Ascending aorta (tissue), 2 donors: ENCODE data around the gene KRT72. TPM values are rescaled to one million over a fixed set of nuclear protein-coding genes. Genes with fewer than 3 reads are reported as not detected.
A peak's percentile ranks its signal among the peaks of the same experiment; 100 is the strongest.

Experiments used
- DNase-seq, 2 donors: peaks; one replicate each; pipeline ENCODE4 v3.0.0-alpha.2; 2019; ENCODE audit warnings: low spot score in 2 of 2
- H3K27ac ChIP-seq, 2 donors: fragments of 200-600 bp; sonication (generic); one replicate each; pipeline ENCODE4 v1.5.1; 2016 to 2017; ENCODE audit warnings: mild to moderate bottlenecking in 1 of 2
- H3K27me3 ChIP-seq: fragments of 200-600 bp; sonication (generic); one replicate; pipeline ENCODE4 v1.5.1; 2017
- H3K36me3 ChIP-seq, 2 donors: fragments of 200-600 bp; sonication (generic); one replicate each; pipeline ENCODE4 v1.5.1; 2016
- H3K4me1 ChIP-seq, 2 donors: fragments of 200-600 bp; sonication (generic); one replicate each; pipeline ENCODE4 v1.5.1; 2016 to 2017; ENCODE audit warnings: mild to moderate bottlenecking in 1 of 2
- H3K4me3 ChIP-seq, 2 donors: fragments of 200-600 bp; sonication (generic); one replicate each; pipeline ENCODE4 v1.5.1; 2016 to 2017; ENCODE audit warnings: mild to moderate bottlenecking in 1 of 2
- H3K9me3 ChIP-seq, 2 donors: fragments of 200-600 bp; sonication (generic); one replicate each; pipeline ENCODE4 v1.5.1; 2016
- intact Hi-C: fragments of 100-400 bp; cut with DNase I; formaldehyde crosslinking; loops from one replicate; pipeline ENCODE4 v1.15.1; 2023
- total RNA-seq: library from RNA; depleted of rRNA; stranded (reverse); fragments of >200 nt; gene quantifications from one replicate; pipeline ENCODE4 v1.1.0, GENCODE V29; 2016
- TF ChIP-seq, protein P1 (sequence below), 3 experiments: fragments of 200-600 bp in 2 of 3; fragments of 450-650 bp in 1 of 3; sonication (generic) in 2 of 3; IDR thresholded peaks; one replicate each; pipeline ENCODE4 v1.5.1; 2016 to 2019; ENCODE audit warnings: antibody characterized with exemption in 3 of 3, mild to moderate bottlenecking in 1 of 3, moderate library complexity in 1 of 3

KRT72 gene
- total RNA-seq, 1 donor from 2014 or later = not detected

DNA sequence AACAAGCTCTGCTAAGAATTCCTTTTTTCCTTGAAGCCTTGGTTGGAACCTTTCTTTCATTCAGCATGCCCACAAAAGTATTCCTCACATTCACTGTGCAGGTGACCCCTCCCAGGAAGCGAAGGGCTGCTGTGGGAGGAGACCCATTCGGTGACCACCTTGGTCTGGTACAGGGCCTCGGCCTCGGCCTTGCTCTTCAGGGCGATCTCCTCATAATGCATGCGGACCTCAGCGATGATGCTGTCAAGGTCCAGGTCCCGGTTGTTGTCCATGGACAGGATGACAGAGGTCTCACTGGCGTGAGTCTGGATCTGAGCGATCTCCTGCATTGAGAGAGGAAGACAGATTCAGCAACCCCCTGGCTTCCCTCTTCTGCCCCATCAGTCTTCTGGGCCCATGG lies 30.8 kb downstream of the KRT72 start:
- H3K27me3 ChIP-seq = no peaks in the 10 kb centered on the region

DNA sequence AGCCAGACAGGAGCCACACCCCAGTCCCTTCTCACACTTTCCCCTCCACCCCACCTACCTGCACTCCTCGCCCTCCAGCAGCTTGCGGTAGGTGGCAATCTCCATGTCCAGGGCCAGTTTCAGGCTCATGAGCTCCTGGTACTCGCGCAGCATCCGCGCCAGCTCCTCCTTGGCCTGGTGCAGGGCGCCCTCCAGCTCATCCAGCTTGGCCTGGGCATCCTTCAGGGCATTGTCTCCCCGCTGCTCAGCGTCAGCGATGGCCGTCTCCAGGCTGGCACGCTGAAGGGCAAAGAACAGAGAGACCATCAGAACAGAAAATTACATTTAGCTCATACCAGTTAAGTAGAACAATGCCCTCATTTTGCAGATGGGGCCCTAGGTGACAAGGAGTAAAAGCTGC lies 33.2 kb downstream of the KRT72 start:
- Histone ChIP-seq H3K4me3 (no peak overlapping the region), H3K36me3 (no peaks in the 10 kb centered on the region), H3K4me1 (no peaks in the 10 kb centered on the region), H3K27ac (no peak overlapping the region), H3K9me3 (no peaks in the 10 kb centered on the region), H3K27me3 (no peaks in the 10 kb centered on the region)
- TF ChIP-seq, protein P1, sequence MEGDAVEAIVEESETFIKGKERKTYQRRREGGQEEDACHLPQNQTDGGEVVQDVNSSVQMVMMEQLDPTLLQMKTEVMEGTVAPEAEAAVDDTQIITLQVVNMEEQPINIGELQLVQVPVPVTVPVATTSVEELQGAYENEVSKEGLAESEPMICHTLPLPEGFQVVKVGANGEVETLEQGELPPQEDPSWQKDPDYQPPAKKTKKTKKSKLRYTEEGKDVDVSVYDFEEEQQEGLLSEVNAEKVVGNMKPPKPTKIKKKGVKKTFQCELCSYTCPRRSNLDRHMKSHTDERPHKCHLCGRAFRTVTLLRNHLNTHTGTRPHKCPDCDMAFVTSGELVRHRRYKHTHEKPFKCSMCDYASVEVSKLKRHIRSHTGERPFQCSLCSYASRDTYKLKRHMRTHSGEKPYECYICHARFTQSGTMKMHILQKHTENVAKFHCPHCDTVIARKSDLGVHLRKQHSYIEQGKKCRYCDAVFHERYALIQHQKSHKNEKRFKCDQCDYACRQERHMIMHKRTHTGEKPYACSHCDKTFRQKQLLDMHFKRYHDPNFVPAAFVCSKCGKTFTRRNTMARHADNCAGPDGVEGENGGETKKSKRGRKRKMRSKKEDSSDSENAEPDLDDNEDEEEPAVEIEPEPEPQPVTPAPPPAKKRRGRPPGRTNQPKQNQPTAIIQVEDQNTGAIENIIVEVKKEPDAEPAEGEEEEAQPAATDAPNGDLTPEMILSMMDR (IDR thresholded peaks at IDR 0.05) = no peak
- intact Hi-C loops = no loop called here
- DNase-seq = no peak

More for the DNA sequence above, 30.8 kb downstream of the KRT72 start:
- H3K9me3 ChIP-seq = no peaks in the 10 kb centered on the region
- H3K4me3 ChIP-seq = no peak overlapping the region
- H3K4me1 ChIP-seq = no peaks in the 10 kb centered on the region
- H3K27ac ChIP-seq = no peak overlapping the region
- no peak for DNase-seq
- TF ChIP-seq, protein P1 (IDR thresholded peaks at IDR 0.05) = no peak
- intact Hi-C loops = no loop called here
- H3K36me3 ChIP-seq = no peaks in the 10 kb centered on the region

DNA sequence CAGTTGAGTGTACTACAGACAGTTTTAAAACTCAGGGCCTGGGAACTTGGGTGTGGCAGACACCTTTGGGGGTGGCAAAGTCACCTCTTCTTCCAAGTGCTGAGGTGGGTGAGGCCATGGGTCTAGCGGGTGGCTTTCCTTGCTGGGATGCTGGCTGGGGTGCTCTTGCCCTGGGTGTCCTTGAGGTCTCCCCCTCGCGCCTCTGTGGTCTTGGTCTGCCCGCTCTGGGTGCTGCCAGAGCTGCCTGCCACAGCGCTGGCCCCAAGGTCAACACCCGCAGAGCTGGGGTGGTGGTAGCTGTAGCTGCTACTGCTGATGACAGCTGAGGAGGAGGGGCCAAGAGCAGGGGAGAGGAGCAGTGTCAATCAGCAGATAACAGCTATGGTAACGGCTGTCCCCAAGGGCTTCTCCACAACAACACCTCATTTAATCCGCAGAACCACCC lies 34.4 kb downstream of the KRT72 start:
- Histone ChIP-seq H3K27me3 (no peaks in the 10 kb centered on the region), H3K4me3 (no peak overlapping the region), H3K27ac (no peak overlapping the region), H3K4me1 (no peaks in the 10 kb centered on the region), H3K36me3 (no peaks in the 10 kb centered on the region), H3K9me3 (no peaks in the 10 kb centered on the region)
- intact Hi-C loops = no loop called here
- TF ChIP-seq, protein P1 (IDR thresholded peaks at IDR 0.05) = no peak
- no peak for DNase-seq

DNA sequence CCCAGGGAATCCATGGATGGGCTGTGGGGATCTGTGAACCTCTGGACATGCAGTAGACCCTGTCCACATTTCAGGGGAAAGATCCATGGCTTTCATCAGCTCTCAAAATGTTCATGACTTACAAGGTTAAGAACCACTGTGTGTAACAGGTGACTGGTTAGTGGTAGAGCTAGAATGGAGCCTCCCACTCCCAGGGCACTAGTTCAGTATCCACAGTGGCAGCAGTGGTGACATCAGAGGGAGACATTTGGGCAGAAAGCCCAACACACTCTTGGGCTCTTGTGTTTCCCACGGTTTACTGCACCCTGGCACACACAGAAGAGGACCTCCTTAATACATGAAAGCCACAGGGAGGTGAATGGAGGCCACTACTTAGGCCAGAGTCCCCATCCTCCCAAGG lies 36.7 kb downstream of the KRT72 start:
- no peak for DNase-seq
- Histone ChIP-seq H3K27me3 (no peaks in the 10 kb centered on the region), H3K9me3 (no peaks in the 10 kb centered on the region), H3K36me3 (no peaks in the 10 kb centered on the region), H3K4me1 (no peaks in the 10 kb centered on the region), H3K27ac (no peak overlapping the region), H3K4me3 (no peak overlapping the region)
- intact Hi-C loops = no loop called here
- TF ChIP-seq, protein P1 (IDR thresholded peaks at IDR 0.05) = no peak

DNA sequence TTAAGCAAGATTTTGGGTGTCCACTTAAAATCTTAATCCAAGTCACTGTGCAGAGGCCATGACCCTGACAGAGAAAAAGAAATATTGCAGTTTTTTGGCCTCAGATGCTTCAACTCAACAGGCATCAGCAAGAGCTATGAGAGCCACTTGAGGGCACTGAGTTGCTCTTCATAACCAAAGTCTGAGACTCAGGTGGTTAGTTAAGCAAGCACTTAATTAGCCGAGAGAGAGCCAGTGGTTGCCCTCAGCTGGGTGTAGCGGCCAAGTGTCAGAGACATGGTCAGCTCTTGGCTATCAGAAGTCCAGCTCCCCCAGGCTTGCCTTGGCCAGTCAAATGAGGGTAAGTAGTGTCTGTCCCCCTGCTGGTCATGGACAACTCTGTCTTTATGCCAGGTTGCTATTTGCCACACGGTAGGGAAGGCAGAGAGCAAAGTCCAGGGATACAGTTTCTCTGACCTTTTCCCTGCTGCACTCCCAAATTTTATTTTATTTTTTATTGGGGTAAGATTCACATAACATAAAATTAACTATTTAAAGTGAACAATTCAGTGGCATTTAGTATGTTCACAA lies 39.3 kb downstream of the KRT72 start:
- intact Hi-C loops = no loop called here
- Histone ChIP-seq H3K27ac (no peak overlapping the region), H3K4me1 (no peaks in the 10 kb centered on the region), H3K9me3 (no peaks in the 10 kb centered on the region), H3K27me3 (no peaks in the 10 kb centered on the region), H3K36me3 (no peaks in the 10 kb centered on the region), H3K4me3 (no peak overlapping the region)
- TF ChIP-seq, protein P1 (IDR thresholded peaks at IDR 0.05) = peak in 1 of 3 experiments; percentile 10
- no peak for DNase-seq

DNA sequence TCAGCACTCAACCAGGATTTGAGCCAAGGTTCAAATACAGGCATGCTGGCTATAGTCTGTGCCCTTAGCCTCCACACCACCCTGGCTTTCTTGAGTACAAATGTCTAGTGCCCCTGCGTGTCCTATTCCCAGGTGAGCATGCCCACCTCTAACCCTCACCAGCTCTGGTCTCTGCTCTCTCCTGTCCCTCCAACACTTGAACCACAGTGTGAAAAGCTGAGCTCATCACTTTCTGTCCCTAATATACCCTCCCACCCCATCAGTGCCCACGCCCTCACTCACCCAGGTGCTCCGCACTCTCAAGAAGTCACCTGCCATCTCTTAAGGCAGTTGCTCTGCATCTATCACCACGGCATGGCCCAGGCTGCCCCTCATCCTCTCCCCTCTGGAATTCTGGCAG lies 41.3 kb downstream of the KRT72 start:
- H3K36me3 ChIP-seq = no peaks in the 10 kb centered on the region
- H3K4me1 ChIP-seq = no peaks in the 10 kb centered on the region
- intact Hi-C loops = no loop called here
- H3K27ac ChIP-seq = no peak overlapping the region
- H3K4me3 ChIP-seq = no peak overlapping the region
- TF ChIP-seq, protein P1 (IDR thresholded peaks at IDR 0.05) = no peak
- H3K27me3 ChIP-seq = no peaks in the 10 kb centered on the region
- no peak for DNase-seq
- no peaks in the 10 kb centered on the region for H3K9me3 ChIP-seq
